ENCODE measurements around the gene ST3GAL2. TPM values are rescaled to one million over a fixed set of nuclear protein-coding genes. Genes with fewer than 3 reads are reported as not detected.

ST3GAL2 gene
- total RNA-seq, 2 experiments from 2014 or later = 9.3 to 9.9 TPM

Other genes starting within 250 kb of the ST3GAL2 start
- 10 to 100 TPM; 20.3 to 21.0 TPM for gene EXOSC6, start 187.2 kb downstream of the ST3GAL2 start, total RNA-seq
- 100 to 1,000 TPM; 237 to 238 TPM for gene AARS1, start 149.6 kb downstream of the ST3GAL2 start, total RNA-seq
- 10 to 100 TPM; 28.7 to 31.3 TPM for gene DDX19B, start 139.9 kb downstream of the ST3GAL2 start, total RNA-seq
- 10 to 100 TPM; 43.4 to 46.0 TPM for gene DDX19A, start 92.2 kb downstream of the ST3GAL2 start, total RNA-seq
- 10 to 100 TPM; 12.2 to 12.6 TPM for gene FCSK, start 15.5 kb upstream of the ST3GAL2 start, total RNA-seq
- 10 to 100 TPM; 42.0 to 48.7 TPM for gene COG4, start 84.5 kb upstream of the ST3GAL2 start, total RNA-seq
- gene SF3B3, start 84.7 kb upstream of the ST3GAL2 start, total RNA-seq = 100 to 1,000 TPM; 397 to 416 TPM
- gene IL34, start 207.5 kb upstream of the ST3GAL2 start, total RNA-seq = not detected
- 1 to 10 TPM; 2.0 TPM for gene MTSS2, start 247.0 kb upstream of the ST3GAL2 start, total RNA-seq

Measured in activated naive CD4-positive, alpha-beta T cell treated with anti-CD3 and anti-CD28 coated beads for 36 hours (primary cell).